H1 (cell line): Measurements from ENCODE around the gene ZNF282. TPM values are rescaled to one million over a fixed set of nuclear protein-coding genes. Genes with fewer than 3 reads are reported as not detected.

ENCODE experiments used
- CTCF ChIA-PET: fragments of 300-600 bp; sonication (Branson Sonifier 250); formaldehyde crosslinking; loops from one replicate; lab custom pipeline; 2021; ENCODE audit not compliant: partially characterized antibody; lab: Charles Lee
- POLR2A ChIA-PET: fragments of 300-600 bp; sonication (Branson Sonifier 250); formaldehyde crosslinking; loops from one replicate; lab custom pipeline; 2021; ENCODE audit warnings: inconsistent platforms; ENCODE audit not compliant: partially characterized antibody; lab: Charles Lee
- DNase-seq, 2 experiments: peaks; one replicate each; pipeline versions ENCODE4 v3.0.0 to v3.0.0-alpha.2; 2010 to 2022; ENCODE audit warnings: low spot score in 2 of 2, low read depth in 1 of 2, mixed read lengths in 1 of 2
- FAIRE-seq: peaks from 2 replicates; lab custom pipeline; 2011; peaks lifted over from hg19 to GRCh38; lab: Jason Lieb, UNC
- H2AFZ ChIP-seq: 2 replicates; pipeline ENCODE4 v1.8.1; 2012; ENCODE audit warnings: low read length, inconsistent platforms
- H2AK5ac ChIP-seq: 2 replicates; pipeline ENCODE4 v1.6.1; 2013; ENCODE audit warnings: low read depth, low read length
- H2BK120ac ChIP-seq: replicated peaks from 2 replicates; pipeline ENCODE3; 2013; ENCODE audit warnings: low read depth, low read length, inconsistent platforms
- H2BK12ac ChIP-seq: 2 replicates; pipeline ENCODE4 v1.6.1; 2013; ENCODE audit warnings: low read depth, low read length
- H2BK15ac ChIP-seq: 2 replicates; pipeline ENCODE4 v1.6.1; 2013; ENCODE audit warnings: low read length
- H2BK20ac ChIP-seq: 2 replicates; pipeline ENCODE4 v1.6.1; 2013; ENCODE audit warnings: low read length
- H2BK5ac ChIP-seq: 2 replicates; pipeline ENCODE4 v1.6.1; 2013; ENCODE audit warnings: low read depth, low read length
- H3K14ac ChIP-seq: 2 replicates; pipeline ENCODE4 v1.6.1; 2013; ENCODE audit warnings: inconsistent platforms; ENCODE audit not compliant: insufficient read length
- H3K18ac ChIP-seq: 2 replicates; pipeline ENCODE4 v1.6.1; 2013; ENCODE audit warnings: low read length; ENCODE audit errors: extremely low read depth
- H3K23ac ChIP-seq: 2 replicates; pipeline ENCODE4 v1.6.1; 2013; ENCODE audit warnings: inconsistent platforms; ENCODE audit not compliant: insufficient read length
- H3K23me2 ChIP-seq: 2 replicates; pipeline ENCODE4 v1.6.1; 2013; ENCODE audit warnings: low read depth, low read length
- H3K27ac ChIP-seq: 2 replicates; pipeline ENCODE4 v1.6.1; 2011; ENCODE audit warnings: low read depth, low read length, inconsistent platforms
- H3K27me3 ChIP-seq, 4 experiments: replicated peaks in 1 of 4; 1 replicate in 1 of 4; 2 replicates in 3 of 4; pipeline versions ENCODE4 v1.6.1 to v1.8.1; 2011 to 2013; ENCODE audit warnings: low read length in 3 of 4, mild to moderate bottlenecking in 3 of 4, inconsistent platforms in 2 of 4, mixed read lengths in 2 of 4, moderate library complexity in 1 of 4; ENCODE audit not compliant: control insufficient read depth in 3 of 4, insufficient read depth in 3 of 4; ENCODE audit errors: extremely low read depth in 1 of 4
- H3K36me3 ChIP-seq, 4 experiments: 2 replicates each; pipeline versions ENCODE4 v1.6.1 to v1.8.1; 2011 to 2013; ENCODE audit warnings: mild to moderate bottlenecking in 4 of 4, low read length in 3 of 4, moderate library complexity in 2 of 4, control low read depth in 1 of 4, inconsistent platforms in 1 of 4; ENCODE audit not compliant: insufficient read depth in 4 of 4, control insufficient read depth in 2 of 4
- H3K4ac ChIP-seq: replicated peaks from 2 replicates; pipeline ENCODE3; 2013; ENCODE audit warnings: low read length, low read depth, mixed read lengths, inconsistent platforms; ENCODE audit not compliant: insufficient read length
- H3K4me1 ChIP-seq, 4 experiments: replicated peaks in 1 of 4; 1 replicate in 1 of 4; 2 replicates in 3 of 4; pipeline versions ENCODE4 v1.6.1 to v1.8.1; 2011 to 2013; ENCODE audit warnings: low read length in 3 of 4, inconsistent platforms in 2 of 4, mixed read lengths in 1 of 4; ENCODE audit not compliant: insufficient read depth in 4 of 4, control insufficient read depth in 3 of 4
- H3K4me2 ChIP-seq, 2 experiments: 2 replicates each; pipeline versions ENCODE4 v1.6.1 to v1.8.1; 2011 to 2013; ENCODE audit warnings: low read depth in 2 of 2, low read length in 2 of 2, control low read depth in 1 of 2, inconsistent platforms in 1 of 2, mild to moderate bottlenecking in 1 of 2; ENCODE audit not compliant: insufficient read depth in 1 of 2
- H3K4me3 ChIP-seq, 4 experiments: fragments of 200-600, 300-600 bp in 1 of 4; sonication (generic), shearing (Covaris generic), sonication (Bioruptor Twin) in 1 of 4; 2 replicates each; pipeline versions ENCODE4 v1.5.1 to v1.8.1; 2011 to 2016; ENCODE audit warnings: low read length in 4 of 4, low read depth in 3 of 4, control low read depth in 2 of 4, inconsistent platforms in 2 of 4, mild to moderate bottlenecking in 2 of 4, mixed read lengths in 1 of 4, moderate library complexity in 1 of 4; ENCODE audit not compliant: insufficient read depth in 2 of 4; ENCODE audit errors: extremely low read depth in 1 of 4
- H3K56ac ChIP-seq: replicated peaks from 2 replicates; pipeline ENCODE3; 2013; ENCODE audit warnings: low read depth, mild to moderate bottlenecking, mixed read lengths, low read length, inconsistent platforms; ENCODE audit not compliant: insufficient read length
- H3K79me1 ChIP-seq: 2 replicates; pipeline ENCODE4 v1.6.1; 2013; ENCODE audit warnings: low read depth, low read length, control low read depth
- H3K79me2 ChIP-seq, 2 experiments: 2 replicates each; pipeline versions ENCODE4 v1.6.1 to v1.8.1; 2012 to 2013; ENCODE audit warnings: low read length in 2 of 2, mild to moderate bottlenecking in 2 of 2, inconsistent platforms in 1 of 2; ENCODE audit not compliant: insufficient read depth in 2 of 2, control insufficient read depth in 1 of 2
- H3K9ac ChIP-seq, 4 experiments: replicated peaks in 1 of 4; 1 replicate in 1 of 4; 2 replicates in 3 of 4; pipeline versions ENCODE4 v1.6.1 to v1.8.1; 2011 to 2013; ENCODE audit warnings: low read depth in 3 of 4, low read length in 3 of 4, control low read depth in 2 of 4, mild to moderate bottlenecking in 2 of 4, moderate library complexity in 2 of 4, inconsistent platforms in 1 of 4; ENCODE audit errors: extremely low read depth in 1 of 4
- H3K9me3 ChIP-seq, 2 experiments: 2 replicates each; pipeline versions ENCODE4 v1.6.1 to v1.8.1; 2012 to 2013; ENCODE audit warnings: mild to moderate bottlenecking in 2 of 2, moderate library complexity in 2 of 2, control low read depth in 1 of 2, inconsistent platforms in 1 of 2, low read depth in 1 of 2, low read length in 1 of 2, mixed read lengths in 1 of 2; ENCODE audit not compliant: insufficient read depth in 2 of 2
- H4K20me1 ChIP-seq, 2 experiments: replicated peaks in 1 of 2; 2 replicates each; pipeline versions ENCODE3 to v1.8.1; 2011 to 2013; ENCODE audit warnings: inconsistent platforms in 2 of 2, low read length in 2 of 2, mild to moderate bottlenecking in 1 of 2; ENCODE audit not compliant: insufficient read depth in 2 of 2, control insufficient read depth in 1 of 2
- H4K5ac ChIP-seq: 2 replicates; pipeline ENCODE4 v1.6.1; 2013; ENCODE audit warnings: low read length, low read depth, mixed read lengths, inconsistent platforms; ENCODE audit not compliant: insufficient read length
- H4K8ac ChIP-seq: 2 replicates; pipeline ENCODE4 v1.8.0; 2013; ENCODE audit warnings: mild to moderate bottlenecking, moderate library complexity, low read length, inconsistent platforms; ENCODE audit not compliant: insufficient read depth; ENCODE audit errors: extremely low read depth
- H4K91ac ChIP-seq: replicated peaks from 2 replicates; pipeline ENCODE3; 2013; ENCODE audit warnings: low read length, mixed read lengths, inconsistent platforms; ENCODE audit not compliant: insufficient read length
- ASH2L ChIP-seq: fragments of 200-600, 300-600 bp; sonication (generic); IDR thresholded peaks from one replicate; pipeline ENCODE4 v1.7.1; 2017; ENCODE audit warnings: low read length
- CHD2 ChIP-seq: IDR thresholded peaks from 2 replicates; pipeline ENCODE4 v1.6.1; 2012; ENCODE audit warnings: low read length, improper control_type of control experiment
- EGR1 ChIP-seq: IDR thresholded peaks from 2 replicates; pipeline ENCODE4 v1.6.1; 2011; ENCODE audit warnings: low read depth, low read length, borderline replicate concordance
- MAFK ChIP-seq: IDR thresholded peaks from 2 replicates; pipeline ENCODE4 v1.6.1; 2012; ENCODE audit warnings: low read depth, mild to moderate bottlenecking, improper control_type of control experiment, low read length
- NANOG ChIP-seq: IDR thresholded peaks from 2 replicates; pipeline ENCODE4 v1.6.1; 2011; ENCODE audit warnings: low read length, low read depth, mild to moderate bottlenecking, inconsistent platforms; ENCODE audit not compliant: insufficient read depth, poor library complexity, severe bottlenecking
- POLR2A ChIP-seq, 2 experiments: IDR thresholded peaks; 1 replicate in 1 of 2; 2 replicates in 1 of 2; pipeline ENCODE4 v1.6.1; 2011; ENCODE audit warnings: low read depth in 2 of 2, low read length in 2 of 2, mild to moderate bottlenecking in 2 of 2; ENCODE audit errors: control extremely low read depth in 1 of 2
- SIX5 ChIP-seq: IDR thresholded peaks from 2 replicates; pipeline ENCODE4 v1.6.1; 2011; ENCODE audit warnings: mild to moderate bottlenecking, low read depth, low read length
- WGBS, 2 experiments: shearing (Covaris generic) in 1 of 2; methylation state at CpG; one replicate each; pipeline versions ENCODE4 v1.1.6 to v1.1.7; 2013 to 2015; ENCODE audit warnings: low lambda C conversion rate in 2 of 2, mixed read lengths in 2 of 2, inconsistent platforms in 1 of 2, low coverage in 1 of 2, missing lambda C conversion rate in 1 of 2; ENCODE audit not compliant: insufficient replicate concordance in 2 of 2, insufficient coverage in 1 of 2, insufficient read length in 1 of 2; ENCODE audit errors: extremely low coverage in 1 of 2, missing lambda C conversion rate in 1 of 2; 5-methylcytosine and 5-hydroxymethylcytosine counted together
- polyA plus RNA-seq, 7 experiments: library from polyadenylated mRNA; depleted of rRNA in 3 of 7; stranded (reverse) in 5 of 7; unstranded in 2 of 7; fragments of >200 nt in 5 of 7; fragments of 200-250 nt in 2 of 7; gene quantifications; 1 replicate in 5 of 7; 2 replicates in 1 of 7; 4 replicates in 1 of 7; pipeline versions ENCODE4 v1.2.1 to v1.2.3, GENCODE V29; 2011 to 2013; ENCODE audit warnings: missing spikeins in 2 of 7, mixed read lengths in 2 of 7
- total RNA-seq: library from RNA; stranded (reverse); fragmentation: NEBNext Ultra II Directional; extraction: Animal tissue kit (Norgen Biotek cat#: 25700); gene quantifications from 2 replicates; pipeline ENCODE4 v1.2.1, GENCODE V29; 2021

Gene ZNF282
- total and polyA plus RNA-seq, 2 of the 8 experiments (the other 6 are each of a cell fraction or from before 2014, with no cell fraction given), result 16.9 to 36.3 TPM

- H3K23ac ChIP-seq, result no peak overlapping the region
- WGBS, 2 experiments, result 83% methylated on average over 3 of the region's 3 CpGs; no CpG with 5 or more reads in 1 of the 2 experiments
- H3K4me1 ChIP-seq, result no peaks in the 10 kb centered on the region
- H2BK15ac ChIP-seq, result no peak overlapping the region
- DNase-seq (no peak), FAIRE-seq (no peak)
- no peak overlapping the region for H2BK5ac ChIP-seq
- H2BK120ac ChIP-seq, result no peak overlapping the region
- no peak overlapping the region for H3K4me3 ChIP-seq
- no peak overlapping the region for H4K91ac ChIP-seq
- no peak overlapping the region for H2AFZ ChIP-seq
- no peak overlapping the region for H3K27ac ChIP-seq
- no peak overlapping the region for H3K14ac ChIP-seq
- no peak overlapping the region for H4K8ac ChIP-seq
- no peaks in the 10 kb centered on the region for H3K23me2 ChIP-seq
- H3K18ac ChIP-seq, result no peak overlapping the region
- H2BK12ac ChIP-seq, result no peak overlapping the region
- peaks cover 0 to 46% of the 10 kb centered on the region in 2 experiments; a peak in 2 of 4 replicates for H3K79me2 ChIP-seq
- no peak overlapping the region for H3K4me2 ChIP-seq
- H3K9me3 ChIP-seq, result no peaks in the 10 kb centered on the region
- no peak overlapping the region for H3K56ac ChIP-seq
- ChIA-PET CTCF (interaction anchor here (1.5 to 2.1 kb wide), 2 partner anchors 13 to 36 kb away, joined by 5 to 7 read pairs; partner anchors contain the start of gene ZNF783), POLR2A (interaction anchor here (1.0 to 2.8 kb wide), 2 partner anchors 13 to 22 kb away, joined by 4 to 8 read pairs; partner anchors contain the start of gene ZNF783)
- H2BK20ac ChIP-seq, result no peak overlapping the region
- H3K9ac ChIP-seq, result no peak overlapping the region
- no peak overlapping the region for H2AK5ac ChIP-seq
- H3K79me1 ChIP-seq, result peaks cover 3% of the 10 kb centered on the region; the same call in 1 of the 2 replicates
- H3K4ac ChIP-seq, result no peak overlapping the region
- H4K20me1 ChIP-seq, result peaks cover 4 to 11% of the 10 kb centered on the region in 2 experiments
- H3K27me3 ChIP-seq, result no peaks in the 10 kb centered on the region
- H3K36me3 ChIP-seq, result peaks cover 11 to 36% (median 27%) of the 10 kb centered on the region in 4 experiments
- no peak overlapping the region for H4K5ac ChIP-seq
- TF ChIP-seq CHD2, result no peak
- no peak for TF ChIP-seq ASH2L
- no peak for TF ChIP-seq EGR1
- no peak for TF ChIP-seq MAFK
- no peak for TF ChIP-seq NANOG
- TF ChIP-seq POLR2A (IDR thresholded peaks at IDR 0.05; ENCODE audit: control extremely low read depth in 1 of 2, low read depth in 2 of 2, low read length in 2 of 2), result no peak
- no peak for TF ChIP-seq SIX5
Measured at GRCh38 chr7:149248777-149249176, 53.4 kb downstream of the ZNF282 start.
